HEK293 (cell line): ENCODE measurements around the gene NUAK1.

Experiments
- BCL11B ChIP-seq: fragments of 450-650 bp; formaldehyde crosslinking; IDR thresholded peaks from 2 replicates; pipeline ENCODE4 v1.5.1; 2016; ENCODE audit warnings: low read depth, missing biosample characterization, missing genetic modification characterization
- EGR2 ChIP-seq: fragments of 450-650 bp; formaldehyde crosslinking; IDR thresholded peaks from 2 replicates; pipeline ENCODE4 v1.5.1; 2016; ENCODE audit warnings: low read depth, missing biosample characterization, missing genetic modification characterization
- MYNN ChIP-seq: fragments of 450-650 bp; formaldehyde crosslinking; IDR thresholded peaks from 2 replicates; pipeline ENCODE4 v1.5.1; 2016; ENCODE audit warnings: missing biosample characterization, missing genetic modification characterization, borderline replicate concordance
- PRDM4 ChIP-seq: fragments of 450-650 bp; formaldehyde crosslinking; IDR thresholded peaks from 2 replicates; pipeline ENCODE4 v1.5.1; 2017; ENCODE audit warnings: missing biosample characterization, missing genetic modification characterization
- SETDB1 ChIP-seq: IDR thresholded peaks from one replicate; pipeline ENCODE4 v1.6.1; 2017; ENCODE audit warnings: mild to moderate bottlenecking, low read length, moderate library complexity, mixed read lengths; ENCODE audit not compliant: insufficient read length
- TCF7L2 ChIP-seq: IDR thresholded peaks from 2 replicates; pipeline ENCODE4 v1.6.1; 2011; ENCODE audit warnings: low read depth, mild to moderate bottlenecking, inconsistent platforms, low read length, moderate library complexity, borderline replicate concordance
- YY1 ChIP-seq: fragments of 450-650 bp; formaldehyde crosslinking; IDR thresholded peaks from 2 replicates; pipeline ENCODE4 v1.5.1; 2018; ENCODE audit warnings: missing biosample characterization, missing genetic modification characterization
- ZBTB20 ChIP-seq: fragments of 450-650 bp; formaldehyde crosslinking; IDR thresholded peaks from 2 replicates; pipeline ENCODE4 v1.5.1; 2016; ENCODE audit warnings: missing biosample characterization, missing genetic modification characterization
- ZBTB21 ChIP-seq: fragments of 450-650 bp; formaldehyde crosslinking; IDR thresholded peaks from 2 replicates; pipeline ENCODE4 v1.5.1; 2017; ENCODE audit warnings: missing biosample characterization, missing genetic modification characterization
- ZBTB48 ChIP-seq: fragments of 450-650 bp; formaldehyde crosslinking; IDR thresholded peaks from 2 replicates; pipeline ENCODE4 v1.5.1; 2016; ENCODE audit warnings: missing biosample characterization, missing genetic modification characterization
- ZBTB7A ChIP-seq: fragments of 450-650 bp; formaldehyde crosslinking; IDR thresholded peaks from 2 replicates; pipeline ENCODE4 v1.5.1; 2016; ENCODE audit warnings: low read depth, missing biosample characterization, missing genetic modification characterization
- ZNF121 ChIP-seq: fragments of 450-650 bp; formaldehyde crosslinking; IDR thresholded peaks from 2 replicates; pipeline ENCODE4 v1.5.1; 2016; ENCODE audit warnings: missing biosample characterization, missing genetic modification characterization
- ZNF132 ChIP-seq: fragments of 450-650 bp; formaldehyde crosslinking; IDR thresholded peaks from 2 replicates; pipeline ENCODE4 v1.5.1; 2017; ENCODE audit warnings: missing biosample characterization, missing genetic modification characterization, borderline replicate concordance
- ZNF133 ChIP-seq: fragments of 450-650 bp; formaldehyde crosslinking; IDR thresholded peaks from 2 replicates; pipeline ENCODE4 v1.5.1; 2016; ENCODE audit warnings: missing biosample characterization, missing genetic modification characterization
- ZNF184 ChIP-seq: fragments of 450-650 bp; IDR thresholded peaks from 2 replicates; pipeline ENCODE4 v1.5.1; 2018; ENCODE audit warnings: missing biosample characterization, mild to moderate bottlenecking, missing genetic modification characterization
- ZNF248 ChIP-seq: fragments of 450-650 bp; formaldehyde crosslinking; IDR thresholded peaks from 2 replicates; pipeline ENCODE4 v1.5.1; 2017; ENCODE audit warnings: missing biosample characterization, missing genetic modification characterization
- ZNF350 ChIP-seq: fragments of 450-650 bp; formaldehyde crosslinking; IDR thresholded peaks from 2 replicates; pipeline ENCODE4 v1.5.0; 2017; ENCODE audit warnings: missing biosample characterization, mild to moderate bottlenecking, missing genetic modification characterization
- ZNF366 ChIP-seq: fragments of 450-650 bp; formaldehyde crosslinking; conservative IDR thresholded peaks from 2 replicates; pipeline ENCODE4 v1.5.1; 2016; ENCODE audit warnings: missing biosample characterization, missing genetic modification characterization
- ZNF37A ChIP-seq: fragments of 450-650 bp; IDR thresholded peaks from 2 replicates; pipeline ENCODE4 v1.5.1; 2018; ENCODE audit warnings: missing biosample characterization, missing genetic modification characterization
- ZNF391 ChIP-seq: fragments of 450-650 bp; formaldehyde crosslinking; IDR thresholded peaks from 2 replicates; pipeline ENCODE4 v1.5.1; 2016; ENCODE audit warnings: low read depth, missing biosample characterization, missing genetic modification characterization, borderline replicate concordance
- ZNF416 ChIP-seq: fragments of 450-650 bp; formaldehyde crosslinking; IDR thresholded peaks from 2 replicates; pipeline ENCODE4 v1.5.1; 2016; ENCODE audit warnings: missing biosample characterization, missing genetic modification characterization
- ZNF473 ChIP-seq: fragments of 450-650 bp; formaldehyde crosslinking; IDR thresholded peaks from 2 replicates; pipeline ENCODE4 v1.5.1; 2017; ENCODE audit warnings: missing biosample characterization, missing genetic modification characterization
- ZNF521 ChIP-seq: fragments of 450-650 bp; formaldehyde crosslinking; IDR thresholded peaks from 2 replicates; pipeline ENCODE4 v1.5.1; 2017; ENCODE audit warnings: missing biosample characterization, mild to moderate bottlenecking, missing genetic modification characterization
- ZNF624 ChIP-seq: fragments of 450-650 bp; formaldehyde crosslinking; IDR thresholded peaks from 2 replicates; pipeline ENCODE4 v1.5.1; 2017; ENCODE audit warnings: missing biosample characterization, missing genetic modification characterization
- ZNF626 ChIP-seq: fragments of 450-650 bp; sonication (Bioruptor Pico); formaldehyde crosslinking; IDR thresholded peaks from 2 replicates; pipeline ENCODE4 v1.5.1; 2018; ENCODE audit warnings: missing biosample characterization, missing genetic modification characterization, inconsistent platforms
- ZNF629 ChIP-seq: fragments of 450-650 bp; formaldehyde crosslinking; IDR thresholded peaks from 2 replicates; pipeline ENCODE4 v1.5.1; 2017; ENCODE audit warnings: missing biosample characterization, missing genetic modification characterization
- ZNF664 ChIP-seq: fragments of 450-650 bp; formaldehyde crosslinking; IDR thresholded peaks from 2 replicates; pipeline ENCODE4 v1.5.1; 2016; ENCODE audit warnings: missing biosample characterization, missing genetic modification characterization
- ZNF670 ChIP-seq: fragments of 450-650 bp; formaldehyde crosslinking; IDR thresholded peaks from 2 replicates; pipeline ENCODE4 v1.5.1; 2016; ENCODE audit warnings: missing biosample characterization, missing genetic modification characterization, low read depth
- ZNF707 ChIP-seq: fragments of 450-650 bp; formaldehyde crosslinking; IDR thresholded peaks from 2 replicates; pipeline ENCODE4 v1.5.1; 2016; ENCODE audit warnings: missing biosample characterization, missing genetic modification characterization
- ZNF785 ChIP-seq: fragments of 450-650 bp; formaldehyde crosslinking; IDR thresholded peaks from 2 replicates; pipeline ENCODE4 v1.5.1; 2016; ENCODE audit warnings: missing biosample characterization, missing genetic modification characterization
- TF ChIP-seq, protein P1 (sequence below): fragments of 450-650 bp; formaldehyde crosslinking; IDR thresholded peaks from 2 replicates; pipeline ENCODE4 v1.5.1; 2016; ENCODE audit warnings: missing biosample characterization, missing genetic modification characterization, borderline replicate concordance
- TF ChIP-seq, protein P2 (sequence below): fragments of 450-650 bp; formaldehyde crosslinking; IDR thresholded peaks from 2 replicates; pipeline ENCODE4 v1.5.1; 2016; ENCODE audit warnings: missing biosample characterization, missing genetic modification characterization
- TF ChIP-seq, protein P3 (sequence below): fragments of 450-650 bp; formaldehyde crosslinking; IDR thresholded peaks from 2 replicates; pipeline ENCODE4 v1.5.1; 2016; ENCODE audit warnings: missing biosample characterization, missing genetic modification characterization
- TF ChIP-seq, protein P4 (sequence below): fragments of 450-650 bp; formaldehyde crosslinking; IDR thresholded peaks from 2 replicates; pipeline ENCODE4 v1.5.1; 2017; ENCODE audit warnings: missing biosample characterization, missing genetic modification characterization

Gene NUAK1

GRCh38 chr12:106179086-106179485 lies 40.3 kb upstream of the NUAK1 start (continued):
- TF ChIP-seq, protein P1, sequence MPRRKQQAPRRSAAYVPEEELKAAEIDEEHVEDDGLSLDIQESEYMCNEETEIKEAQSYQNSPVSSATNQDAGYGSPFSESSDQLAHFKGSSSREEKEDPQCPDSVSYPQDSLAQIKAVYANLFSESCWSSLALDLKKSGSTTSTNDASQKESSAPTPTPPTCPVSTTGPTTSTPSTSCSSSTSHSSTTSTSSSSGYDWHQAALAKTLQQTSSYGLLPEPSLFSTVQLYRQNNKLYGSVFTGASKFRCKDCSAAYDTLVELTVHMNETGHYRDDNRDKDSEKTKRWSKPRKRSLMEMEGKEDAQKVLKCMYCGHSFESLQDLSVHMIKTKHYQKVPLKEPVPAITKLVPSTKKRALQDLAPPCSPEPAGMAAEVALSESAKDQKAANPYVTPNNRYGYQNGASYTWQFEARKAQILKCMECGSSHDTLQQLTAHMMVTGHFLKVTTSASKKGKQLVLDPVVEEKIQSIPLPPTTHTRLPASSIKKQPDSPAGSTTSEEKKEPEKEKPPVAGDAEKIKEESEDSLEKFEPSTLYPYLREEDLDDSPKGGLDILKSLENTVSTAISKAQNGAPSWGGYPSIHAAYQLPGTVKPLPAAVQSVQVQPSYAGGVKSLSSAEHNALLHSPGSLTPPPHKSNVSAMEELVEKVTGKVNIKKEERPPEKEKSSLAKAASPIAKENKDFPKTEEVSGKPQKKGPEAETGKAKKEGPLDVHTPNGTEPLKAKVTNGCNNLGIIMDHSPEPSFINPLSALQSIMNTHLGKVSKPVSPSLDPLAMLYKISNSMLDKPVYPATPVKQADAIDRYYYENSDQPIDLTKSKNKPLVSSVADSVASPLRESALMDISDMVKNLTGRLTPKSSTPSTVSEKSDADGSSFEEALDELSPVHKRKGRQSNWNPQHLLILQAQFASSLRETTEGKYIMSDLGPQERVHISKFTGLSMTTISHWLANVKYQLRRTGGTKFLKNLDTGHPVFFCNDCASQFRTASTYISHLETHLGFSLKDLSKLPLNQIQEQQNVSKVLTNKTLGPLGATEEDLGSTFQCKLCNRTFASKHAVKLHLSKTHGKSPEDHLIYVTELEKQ (tag by site-specific recombination): 0 out of 2 replicates have a peak, but pooled peaks have one; percentile 14
- TF ChIP-seq ZNF184 (no peak), ZNF391 (no peak), ZNF707 (no peak), ZNF664 (tag by site-specific recombination) (no peak), ZBTB21 (tag by site-specific recombination) (peak; percentile 39; the same call in 1 of the 2 replicates), ZNF37A (no peak), ZNF629 (tag by site-specific recombination) (peak; percentile 66), ZNF521 (tag by site-specific recombination) (no peak), YY1 (tag by site-specific recombination) (no peak), ZNF248 (tag by site-specific recombination) (no peak), ZNF133 (tag by site-specific recombination) (no peak), ZNF626 (tag by site-specific recombination) (no peak), MYNN (tag by site-specific recombination) (no peak), ZNF670 (tag by site-specific recombination) (no peak), ZNF785 (no peak), EGR2 (tag by site-specific recombination) (no peak), ZNF416 (tag by site-specific recombination) (no peak), ZNF366 (tag by site-specific recombination) (no peak), ZBTB7A (tag by site-specific recombination) (no peak), ZNF350 (tag by site-specific recombination) (no peak), ZNF132 (tag by site-specific recombination) (no peak), BCL11B (no peak), ZNF624 (no peak), PRDM4 (tag by site-specific recombination) (peak; percentile 31; the same call in 1 of the 2 replicates), ZNF121 (tag by site-specific recombination) (no peak), ZNF473 (no peak), ZBTB20 (tag by site-specific recombination) (no peak), ZBTB48 (tag by site-specific recombination) (no peak), TCF7L2 (no peak), SETDB1 (no peak)
- TF ChIP-seq, protein P2, sequence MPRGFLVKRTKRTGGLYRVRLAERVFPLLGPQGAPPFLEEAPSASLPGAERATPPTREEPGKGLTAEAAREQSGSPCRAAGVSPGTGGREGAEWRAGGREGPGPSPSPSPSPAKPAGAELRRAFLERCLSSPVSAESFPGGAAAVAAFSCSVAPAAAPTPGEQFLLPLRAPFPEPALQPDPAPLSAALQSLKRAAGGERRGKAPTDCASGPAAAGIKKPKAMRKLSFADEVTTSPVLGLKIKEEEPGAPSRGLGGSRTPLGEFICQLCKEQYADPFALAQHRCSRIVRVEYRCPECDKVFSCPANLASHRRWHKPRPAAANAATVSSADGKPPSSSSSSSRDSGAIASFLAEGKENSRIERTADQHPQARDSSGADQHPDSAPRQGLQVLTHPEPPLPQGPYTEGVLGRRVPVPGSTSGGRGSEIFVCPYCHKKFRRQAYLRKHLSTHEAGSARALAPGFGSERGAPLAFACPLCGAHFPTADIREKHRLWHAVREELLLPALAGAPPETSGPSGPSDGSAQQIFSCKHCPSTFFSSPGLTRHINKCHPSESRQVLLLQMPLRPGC: no peak
- TF ChIP-seq, protein P3, sequence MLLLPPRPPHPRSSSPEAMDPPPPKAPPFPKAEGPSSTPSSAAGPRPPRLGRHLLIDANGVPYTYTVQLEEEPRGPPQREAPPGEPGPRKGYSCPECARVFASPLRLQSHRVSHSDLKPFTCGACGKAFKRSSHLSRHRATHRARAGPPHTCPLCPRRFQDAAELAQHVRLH (tag by site-specific recombination): no peak
- TF ChIP-seq, protein P4, sequence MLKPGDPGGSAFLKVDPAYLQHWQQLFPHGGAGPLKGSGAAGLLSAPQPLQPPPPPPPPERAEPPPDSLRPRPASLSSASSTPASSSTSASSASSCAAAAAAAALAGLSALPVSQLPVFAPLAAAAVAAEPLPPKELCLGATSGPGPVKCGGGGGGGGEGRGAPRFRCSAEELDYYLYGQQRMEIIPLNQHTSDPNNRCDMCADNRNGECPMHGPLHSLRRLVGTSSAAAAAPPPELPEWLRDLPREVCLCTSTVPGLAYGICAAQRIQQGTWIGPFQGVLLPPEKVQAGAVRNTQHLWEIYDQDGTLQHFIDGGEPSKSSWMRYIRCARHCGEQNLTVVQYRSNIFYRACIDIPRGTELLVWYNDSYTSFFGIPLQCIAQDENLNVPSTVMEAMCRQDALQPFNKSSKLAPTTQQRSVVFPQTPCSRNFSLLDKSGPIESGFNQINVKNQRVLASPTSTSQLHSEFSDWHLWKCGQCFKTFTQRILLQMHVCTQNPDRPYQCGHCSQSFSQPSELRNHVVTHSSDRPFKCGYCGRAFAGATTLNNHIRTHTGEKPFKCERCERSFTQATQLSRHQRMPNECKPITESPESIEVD: peak; percentile 73
